ENCODE data around the gene CCDC112.
"Not testable (repeated sequence)": the region's sequence is repeated elsewhere in the genome, so short reads cannot be mapped to it uniquely, and the experiment has no call there.

CCDC112 gene

DNA sequence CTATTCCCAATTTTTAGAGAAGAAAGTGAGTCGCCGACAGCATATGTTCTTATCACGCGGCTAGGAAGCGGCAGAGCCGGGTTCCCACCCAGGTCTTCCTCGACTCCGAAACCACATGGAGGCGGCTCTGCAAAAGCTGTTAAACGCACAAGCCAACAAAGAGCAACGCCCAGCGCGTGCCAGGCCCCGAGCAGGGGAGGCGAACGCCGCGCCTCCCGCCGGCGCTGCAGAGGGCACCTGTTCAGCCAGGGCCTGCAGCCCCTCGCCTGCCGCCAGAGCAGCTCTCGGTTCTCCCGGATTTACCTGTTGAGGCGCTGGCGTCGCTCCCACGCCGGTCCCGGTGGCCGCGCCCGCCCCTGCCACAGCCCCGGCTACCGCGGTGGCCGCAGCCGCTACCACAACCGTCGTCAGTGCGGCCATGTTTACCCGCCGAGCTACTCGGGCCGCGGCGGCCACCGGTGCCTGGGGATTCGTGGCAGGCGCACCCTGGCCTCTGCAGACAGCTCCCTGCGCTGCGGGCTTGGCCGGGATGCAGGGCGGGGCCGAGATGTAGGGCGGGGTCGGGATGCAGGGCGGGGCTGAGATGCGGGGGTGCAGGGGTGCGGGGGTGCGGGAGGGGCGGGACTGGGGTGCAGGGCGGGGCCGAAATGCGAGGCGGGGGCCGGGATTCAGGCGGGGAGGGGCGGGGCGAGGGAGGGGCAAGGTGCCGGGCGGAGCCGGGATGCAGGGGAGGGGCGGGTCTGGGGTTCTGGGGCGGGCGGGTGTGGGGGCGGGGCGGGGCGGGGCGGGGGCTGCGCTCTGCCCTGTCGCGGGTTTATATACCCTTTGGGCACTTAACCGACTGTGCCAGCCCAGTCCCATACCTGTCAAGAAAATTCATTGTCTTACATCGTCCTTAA lies at the start of gene CCDC112:
CCDC112 (minus strand) TSS at position 531 of the 899 bp plus-strand sequence; CDS start at position 420, 111 bp downstream.
- peak; percentile 91 for DNase-seq

DNA sequence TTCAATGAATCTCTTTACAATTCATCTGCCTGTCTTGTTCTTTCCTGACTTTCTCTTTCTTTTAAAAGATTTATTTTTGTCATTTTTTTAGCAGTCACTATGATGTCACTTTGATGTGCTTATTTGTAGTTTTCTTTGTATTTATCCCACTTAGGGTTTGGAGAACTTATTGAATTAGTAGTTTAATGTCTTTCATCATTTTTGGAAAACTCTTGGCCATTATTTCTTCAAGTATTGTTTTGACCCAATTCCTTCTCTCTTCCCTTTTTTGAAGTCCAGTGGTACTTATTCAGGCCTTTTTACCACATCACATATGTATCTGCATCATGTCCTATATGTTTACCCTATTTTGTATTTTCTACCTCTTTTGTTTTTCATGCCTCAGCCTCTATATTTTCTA lies 48.9 kb upstream of the CCDC112 start:
- no peak for DNase-seq

DNA sequence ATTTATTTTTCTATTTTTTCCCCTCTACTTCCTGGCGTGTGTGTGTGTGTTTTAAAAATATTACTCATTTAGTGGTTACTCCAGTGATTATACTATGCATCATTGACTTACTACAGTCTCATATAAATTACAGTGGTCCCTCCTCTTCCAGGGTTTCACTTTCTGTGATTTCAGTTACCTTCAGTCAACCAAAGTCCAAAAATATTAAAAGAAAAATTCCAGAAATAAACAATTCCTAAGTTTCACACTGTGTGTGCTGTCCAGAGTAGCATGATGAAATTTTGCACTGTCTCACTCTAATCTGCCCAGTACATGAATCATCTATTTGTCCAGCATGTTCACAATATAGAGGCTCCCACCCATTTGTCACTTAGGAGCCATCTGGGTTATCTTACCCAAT lies 47.4 kb upstream of the CCDC112 start:
- peak; percentile 66 for DNase-seq

GRCh38 chr5:115342590-115343377 lies 46.3 kb upstream of the CCDC112 start:
- DNase-seq: no peak

DNA sequence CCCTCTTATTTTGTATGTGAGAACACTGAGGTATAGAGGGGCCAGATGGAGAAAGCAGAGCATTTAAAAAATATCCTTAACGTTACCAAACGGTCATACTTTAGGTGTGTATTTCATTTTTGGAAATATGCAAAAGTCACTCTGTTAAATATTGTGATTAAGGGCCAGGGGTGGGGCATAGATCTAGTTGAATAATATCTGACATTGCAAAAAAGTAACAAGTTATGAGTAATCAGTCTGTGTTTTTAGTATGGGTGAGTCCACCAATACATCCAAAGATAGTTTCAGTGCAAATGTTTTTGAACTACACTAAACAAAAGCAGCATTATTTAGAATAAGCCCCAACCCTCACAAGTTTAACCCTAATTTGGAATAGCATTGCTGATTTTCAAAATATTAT lies 45.3 kb upstream of the CCDC112 start:
- DNase-seq: no peak

- no peak for DNase-seq
Measured at GRCh38 chr5:115338851-115339250, 42.4 kb upstream of the CCDC112 start.

DNA sequence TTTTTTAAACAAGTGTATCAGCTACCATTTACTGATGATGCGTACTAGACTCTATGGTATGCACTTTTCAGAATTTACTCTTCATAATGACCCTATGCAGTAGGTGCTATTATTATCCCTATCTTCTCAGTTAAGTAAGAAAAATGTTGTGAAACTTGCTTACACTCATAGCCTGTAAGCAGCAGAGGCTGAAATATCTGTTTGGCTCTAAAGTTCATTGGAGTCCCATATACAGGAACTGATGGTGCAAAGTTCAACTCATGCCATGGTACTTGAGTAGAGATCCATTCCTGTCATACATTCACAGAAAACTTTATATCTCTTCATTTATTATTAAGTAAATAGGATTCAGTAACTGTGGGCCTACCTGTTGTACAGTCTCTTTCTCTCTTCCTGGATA lies 41.4 kb upstream of the CCDC112 start:
- DNase-seq: no peak

DNA sequence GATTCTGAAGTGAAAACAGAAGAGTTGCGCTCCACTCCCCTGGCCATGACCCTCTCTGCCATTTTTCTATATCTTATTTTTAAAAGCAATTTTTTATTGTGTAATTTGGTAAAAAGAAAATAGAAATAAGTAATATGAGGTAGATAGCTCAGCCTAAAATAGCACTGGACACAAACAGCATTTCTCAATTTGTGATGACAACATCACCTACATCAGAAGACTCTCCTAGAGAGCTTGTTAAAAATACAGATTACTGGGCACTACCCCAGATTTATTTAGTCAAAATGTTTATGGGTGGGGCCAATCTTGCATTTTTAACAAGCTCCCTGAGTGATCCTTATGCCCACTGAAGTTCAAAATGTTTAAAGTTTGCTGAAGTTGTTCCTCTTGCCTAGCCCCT lies 40.5 kb upstream of the CCDC112 start:
- DNase-seq: no peak

DNA sequence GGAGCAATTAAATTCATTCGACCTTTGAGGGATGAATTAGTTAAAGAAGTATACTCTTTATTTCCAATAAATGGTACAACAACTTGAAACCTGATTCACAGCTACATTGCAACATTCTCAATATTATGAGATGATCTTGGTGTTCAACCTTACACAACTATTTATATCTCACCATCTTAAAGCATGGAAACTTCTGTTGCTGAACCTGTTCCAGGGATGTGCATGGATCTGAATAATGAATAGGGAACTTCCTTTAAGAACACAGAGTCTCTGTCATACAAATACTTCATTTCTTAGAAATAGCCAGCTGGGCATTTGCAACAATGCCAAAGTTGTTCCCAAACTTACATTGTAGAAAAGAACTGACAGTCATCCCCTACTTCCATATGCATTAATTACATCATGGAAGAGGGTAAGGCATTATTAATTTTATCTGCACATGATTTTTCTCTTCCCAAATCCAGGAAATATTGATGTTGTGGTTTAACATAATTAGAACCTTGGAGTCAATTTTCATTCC lies 39.8 kb upstream of the CCDC112 start:
- DNase-seq: no peak

DNA sequence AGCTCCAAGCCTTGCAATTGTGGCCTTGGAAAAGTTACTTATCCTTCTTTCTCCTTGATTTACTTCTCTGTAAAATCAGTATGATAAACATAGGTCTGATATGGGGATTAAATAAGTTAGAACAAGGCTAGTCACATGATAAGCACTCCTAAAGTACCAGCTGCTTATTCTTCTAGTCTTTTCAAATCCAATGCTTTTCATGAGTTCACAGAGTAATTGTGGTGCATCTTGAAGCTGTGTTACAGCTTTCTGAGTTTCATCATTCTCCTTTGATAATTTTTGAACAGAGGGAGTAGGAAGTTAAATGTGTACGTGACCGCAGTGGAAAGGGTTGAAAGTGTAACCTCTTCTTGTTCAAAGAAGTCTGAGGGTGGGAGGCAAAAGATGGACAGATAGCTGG lies 38.8 kb upstream of the CCDC112 start:
- DNase-seq: no peak

GRCh38 chr5:115333164-115333563 lies 36.7 kb upstream of the CCDC112 start:
- no peak for DNase-seq

- DNase-seq: no peak
Measured at GRCh38 chr5:115330830-115331229, 34.4 kb upstream of the CCDC112 start.

GRCh38 chr5:115329475-115329874 lies 33.0 kb upstream of the CCDC112 start:
- no peak for DNase-seq

DNA sequence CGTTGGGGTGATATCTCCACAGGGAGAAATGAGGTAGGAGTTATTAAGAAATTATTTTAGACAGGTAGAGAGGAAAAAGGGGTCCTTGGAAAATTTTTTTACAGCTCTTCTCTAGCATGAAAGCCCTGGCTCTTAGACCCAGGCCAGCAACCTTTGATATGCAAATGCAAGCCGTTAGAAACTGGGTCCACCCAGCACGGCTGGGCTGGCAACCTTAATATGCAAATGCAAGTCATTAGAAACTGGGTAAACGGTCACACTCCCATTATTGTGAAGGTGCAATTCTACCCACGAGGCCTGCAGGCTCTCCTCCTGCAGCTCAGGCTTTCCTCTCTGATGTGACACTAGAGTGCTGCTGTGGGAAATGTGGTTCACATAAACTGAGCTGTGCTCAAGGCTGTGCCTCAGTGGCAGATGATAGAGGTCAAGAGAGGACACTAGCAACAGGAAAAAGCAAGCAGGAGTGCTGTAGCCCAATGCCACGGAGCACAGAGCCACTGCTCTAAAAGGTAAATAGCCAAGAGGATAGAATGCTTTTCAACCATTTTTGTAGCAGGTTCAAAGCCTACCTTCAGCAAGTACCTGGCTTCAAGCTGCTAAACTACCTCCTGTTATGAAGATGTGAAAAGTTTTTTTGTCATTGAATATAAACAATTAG lies 32.3 kb upstream of the CCDC112 start:
- not testable (repeated sequence) for DNase-seq

- no peak for DNase-seq
Measured at GRCh38 chr5:115325296-115325959, 29.0 kb upstream of the CCDC112 start.

GRCh38 chr5:115324021-115324420 lies 27.6 kb upstream of the CCDC112 start:
- DNase-seq: peak; percentile 28

DNA sequence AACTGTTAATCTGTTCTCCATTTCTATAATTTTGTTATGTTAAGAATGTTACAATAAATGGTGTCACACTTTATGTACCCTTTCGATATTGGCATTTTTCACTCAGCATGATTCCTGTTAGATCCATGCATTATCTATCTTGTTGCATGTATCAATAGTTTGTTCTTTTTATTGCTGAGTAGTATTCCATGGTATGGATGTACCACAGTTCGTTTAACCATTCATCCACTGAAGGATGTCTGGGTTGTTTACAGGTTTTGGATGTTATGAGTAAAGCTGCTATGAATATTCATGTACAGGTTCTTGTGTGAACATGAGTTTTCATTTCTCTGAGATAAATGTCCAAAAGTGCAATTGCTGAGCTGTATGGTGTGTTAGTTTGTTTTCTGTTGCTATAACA lies 26.3 kb upstream of the CCDC112 start:
- DNase-seq: no peak

GRCh38 chr5:115321309-115321708 lies 24.9 kb upstream of the CCDC112 start:
- no peak for DNase-seq

DNA sequence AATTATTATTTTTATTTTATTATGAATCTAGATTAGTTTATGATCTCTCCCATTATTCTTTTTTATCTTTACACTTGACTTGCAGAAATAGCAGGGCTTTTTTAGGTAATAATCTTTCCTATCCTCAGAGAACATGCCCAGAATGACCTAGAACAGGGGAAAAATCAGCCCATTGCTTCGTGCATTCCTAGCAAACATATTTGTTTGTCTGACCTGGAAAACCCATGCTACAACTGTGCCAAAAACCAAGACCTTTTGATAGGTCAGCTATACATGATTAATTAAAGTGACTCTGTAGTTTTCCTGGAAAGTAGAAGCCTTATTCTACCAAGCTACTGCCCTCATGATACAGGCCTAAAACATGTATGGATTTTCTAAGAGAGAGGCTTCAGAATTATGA lies 24.1 kb upstream of the CCDC112 start:
- DNase-seq: no peak

DNA sequence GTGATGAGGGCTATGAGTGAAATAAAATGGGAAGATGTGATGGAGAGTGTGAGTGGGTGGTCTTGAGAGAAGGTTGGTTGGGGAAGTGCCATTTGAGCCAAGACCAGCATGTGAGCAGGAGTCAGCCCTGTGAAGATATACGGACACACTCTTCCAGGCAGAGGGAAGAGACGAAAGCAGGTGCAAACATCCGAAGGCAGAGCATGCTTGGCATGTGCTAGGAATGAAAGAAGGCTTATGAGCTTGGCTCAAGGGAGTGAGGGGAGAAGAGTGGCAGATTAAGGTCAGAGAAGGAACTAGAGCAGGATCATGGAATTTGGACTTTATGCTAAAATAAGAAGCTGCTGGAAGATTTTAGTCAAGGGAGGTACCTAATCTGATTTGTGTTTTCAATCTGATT lies 23.6 kb upstream of the CCDC112 start:
- no peak for DNase-seq

GRCh38 chr5:115319007-115319406 lies 22.6 kb upstream of the CCDC112 start:
- DNase-seq: peak; percentile 10

- DNase-seq: no peak
Measured at GRCh38 chr5:115317736-115318135, 21.3 kb upstream of the CCDC112 start.

- DNase-seq: no peak
Measured at GRCh38 chr5:115317320-115317719, 20.9 kb upstream of the CCDC112 start.

All from DMS53 (cell line).